Posterior cingulate gyrus (tissue), 11 donors: ENCODE measurements around the gene TTC3.
"Not testable (repeated sequence)": the region's sequence is repeated elsewhere in the genome, so short reads cannot be mapped to it uniquely, and the experiment has no call there.

Source experiments
- DNase-seq, 10 donors: peaks; one replicate each; pipeline versions ENCODE4 v3.0.0 to v3.0.0-alpha.2; 2020 to 2021; ENCODE audit warnings: mixed read lengths in 3 of 10
- intact Hi-C: fragments of 100-400 bp; cut with DNase I; formaldehyde crosslinking; loops from one replicate; pipeline ENCODE4 v1.15.1; 2023

TTC3 gene

GRCh38 chr21:37139154-37139553, 66.1 kb downstream of the TTC3 start:
- intact Hi-C loops, result no loop called here
- DNase-seq, result no peak

GRCh38 chr21:37139902-37140301, 66.8 kb downstream of the TTC3 start:
- intact Hi-C loops, result no loop called here
- no peak for DNase-seq

DNA sequence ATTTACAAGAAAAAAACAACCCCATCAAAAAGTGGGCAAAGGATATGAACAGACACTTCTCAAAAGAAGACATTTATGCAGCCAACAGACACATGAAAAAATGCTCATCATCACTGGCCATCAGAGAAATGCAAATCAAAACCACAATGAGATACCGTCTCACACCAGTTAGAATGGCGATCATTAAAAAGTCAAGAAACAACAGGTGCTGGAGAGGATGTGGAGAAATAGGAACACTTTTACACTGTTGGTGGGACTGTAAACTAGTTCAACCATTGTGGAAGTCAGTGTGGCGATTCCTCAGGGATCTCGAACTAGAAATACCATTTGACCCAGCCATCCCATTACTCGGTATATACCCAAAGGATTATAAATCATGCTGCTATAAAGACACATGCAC, 70.3 kb downstream of the TTC3 start:
- intact Hi-C loops, DNase-seq: not testable (repeated sequence)

DNA sequence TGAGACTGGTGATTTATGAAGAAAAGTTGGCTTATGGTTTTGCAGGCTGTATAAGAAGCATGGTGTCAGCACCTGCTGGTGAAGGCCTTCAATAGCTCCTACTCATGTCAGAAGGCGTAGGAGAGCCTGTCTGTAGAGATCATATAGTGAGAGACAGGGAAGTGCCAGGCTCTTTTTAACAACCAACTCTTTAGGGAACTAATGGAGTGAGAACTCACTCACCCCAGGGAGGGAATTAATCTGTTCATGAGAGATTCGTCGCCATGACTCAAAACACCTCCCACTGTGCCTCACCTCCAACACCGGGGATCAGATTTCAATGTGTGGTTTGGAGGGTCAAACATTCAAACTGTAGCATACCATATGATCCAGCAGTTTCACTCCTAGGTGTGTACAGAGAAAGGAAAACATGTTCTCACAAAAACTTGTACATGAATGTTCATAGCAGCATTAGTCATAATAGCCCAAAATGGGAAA, 72.6 kb downstream of the TTC3 start:
- intact Hi-C loops, result no loop called here
- DNase-seq, result no peak

DNA sequence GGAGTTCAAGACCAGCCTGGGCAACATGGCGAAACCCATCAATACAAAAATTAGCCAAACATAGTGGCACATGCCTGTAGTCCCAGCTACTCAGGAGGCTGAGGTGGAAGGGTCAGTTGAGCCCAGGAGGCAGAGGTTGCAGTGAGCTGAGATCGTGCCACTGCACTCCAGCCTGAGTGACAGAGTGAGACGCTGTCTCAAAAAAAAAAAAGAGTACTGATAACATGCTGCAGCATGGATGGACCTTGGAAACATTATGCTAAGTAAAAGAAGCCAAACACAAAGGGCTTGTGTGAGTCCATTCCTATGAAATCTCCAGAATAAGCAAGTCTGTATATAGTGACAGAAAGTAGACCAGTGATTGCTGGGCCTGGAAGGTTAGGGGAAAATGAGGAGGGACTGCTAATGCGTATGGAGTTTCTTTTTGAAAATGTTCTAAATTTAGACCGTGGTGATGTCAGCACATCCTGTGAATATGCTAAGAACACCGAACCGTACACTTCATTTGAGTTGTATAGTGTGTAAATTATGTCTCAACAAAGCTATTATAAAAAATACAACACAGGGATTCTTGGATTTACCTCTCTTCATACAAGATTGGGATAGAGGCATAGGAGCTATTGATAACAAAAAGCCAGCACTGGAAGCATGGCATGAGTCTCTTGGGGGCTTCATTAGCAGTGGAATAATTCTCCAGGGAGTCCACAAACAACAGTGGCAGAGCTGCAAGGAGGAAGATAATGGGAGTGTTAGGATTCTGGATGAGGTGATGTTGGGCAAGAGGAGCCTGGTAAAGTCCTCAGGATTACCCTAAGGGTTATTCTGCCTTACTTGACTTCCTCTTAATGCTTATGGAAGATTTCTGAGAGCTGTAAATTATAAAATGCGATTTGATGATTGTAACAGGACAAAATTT, 73.5 kb downstream of the TTC3 start:
- intact Hi-C loops, result no loop called here
- no peak for DNase-seq

- intact Hi-C loops, result no loop called here
- DNase-seq, result no peak
These were observed 76.4 kb downstream of the TTC3 start for GRCh38 chr21:37149411-37149810.

DNA sequence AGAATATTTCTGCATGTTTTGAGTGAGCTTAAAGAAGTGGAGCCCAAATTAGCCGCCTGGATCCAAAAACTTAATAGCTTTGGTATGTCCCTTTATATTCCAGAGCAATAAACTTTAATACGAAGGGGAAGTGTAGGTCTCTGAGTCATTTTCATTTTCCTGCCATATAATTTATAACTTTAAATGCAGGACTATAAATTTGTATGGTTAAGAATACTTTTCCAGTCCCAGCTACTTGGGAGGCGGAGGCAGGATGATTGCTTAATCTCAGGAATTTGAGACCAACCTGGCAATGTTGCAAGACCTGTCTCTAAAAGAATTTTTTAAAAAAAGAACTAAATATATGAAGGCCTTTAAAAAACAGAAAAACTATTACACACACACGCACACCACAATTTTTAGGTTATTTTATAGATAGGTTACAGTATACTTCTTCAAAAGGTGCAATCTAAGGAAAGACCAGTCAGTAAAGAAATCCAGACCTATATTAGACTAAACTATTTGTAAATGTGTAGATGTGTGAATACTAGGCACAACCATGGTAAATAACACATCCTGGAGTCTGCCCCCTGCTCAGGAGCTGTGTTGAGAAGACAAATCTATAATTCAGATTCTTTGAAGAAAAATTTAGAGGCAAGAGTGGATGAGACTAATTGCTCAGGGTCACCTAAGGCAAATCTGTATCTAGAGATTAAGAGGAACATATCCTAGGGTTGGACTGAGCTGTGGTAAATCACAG, 80.3 kb downstream of the TTC3 start:
- intact Hi-C loops, result no loop called here
- DNase-seq, result no peak

- DNase-seq, result no peak
- intact Hi-C loops, result no loop called here
These were observed 80.9 kb downstream of the TTC3 start for GRCh38 chr21:37153935-37154350.

DNA sequence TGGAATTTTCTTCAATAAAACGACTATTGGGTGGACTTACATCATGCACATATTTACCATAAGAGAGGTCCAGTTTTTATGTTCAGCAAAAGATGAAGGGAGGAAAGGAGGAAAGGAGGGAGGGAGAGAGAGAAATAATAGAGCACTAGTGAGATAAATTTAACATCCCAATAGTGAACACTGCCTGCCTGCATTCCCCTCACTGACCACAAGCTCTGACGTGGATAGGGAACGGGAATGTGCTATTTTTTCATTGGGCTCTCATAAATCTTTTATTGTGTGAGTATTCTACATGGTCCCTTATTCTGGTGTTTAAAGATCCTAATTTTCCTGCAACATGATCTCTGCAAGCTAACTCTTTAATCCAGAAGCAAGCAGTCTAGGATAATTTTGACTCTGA, 82.1 kb downstream of the TTC3 start:
- DNase-seq, result no peak
- intact Hi-C loops, result no loop called here

DNA sequence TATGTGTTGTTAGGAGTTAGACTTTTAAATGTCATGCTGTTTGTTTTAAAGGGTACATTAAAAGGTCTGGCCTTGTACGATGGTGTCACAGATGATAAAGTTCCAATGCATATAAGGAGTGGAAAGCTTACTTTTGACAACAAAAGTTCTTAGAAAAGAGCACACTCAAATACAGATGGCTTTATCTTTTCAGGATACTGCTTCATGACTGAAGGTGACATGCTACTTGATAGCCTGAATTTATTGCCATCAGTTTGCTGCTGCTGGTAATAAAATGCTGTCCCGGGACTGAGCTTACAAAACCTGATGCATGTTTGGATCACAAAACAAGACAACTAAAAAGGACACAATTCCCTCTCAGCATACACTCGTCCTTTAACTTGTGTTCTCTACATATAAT, 84.9 kb downstream of the TTC3 start:
- DNase-seq, result no peak
- intact Hi-C loops, result no loop called here

- intact Hi-C loops, result no loop called here
- DNase-seq, result no peak
These were observed 86.2 kb downstream of the TTC3 start for GRCh38 chr21:37159053-37159776.

GRCh38 chr21:37159949-37160348, 86.9 kb downstream of the TTC3 start:
- intact Hi-C loops, result no loop called here
- DNase-seq, result no peak

- intact Hi-C loops, result no loop called here
- DNase-seq, result no peak
These were observed 91.7 kb downstream of the TTC3 start for GRCh38 chr21:37164742-37165141.

GRCh38 chr21:37165586-37165985, 92.5 kb downstream of the TTC3 start:
- no peak for DNase-seq
- intact Hi-C loops, result no loop called here

DNA sequence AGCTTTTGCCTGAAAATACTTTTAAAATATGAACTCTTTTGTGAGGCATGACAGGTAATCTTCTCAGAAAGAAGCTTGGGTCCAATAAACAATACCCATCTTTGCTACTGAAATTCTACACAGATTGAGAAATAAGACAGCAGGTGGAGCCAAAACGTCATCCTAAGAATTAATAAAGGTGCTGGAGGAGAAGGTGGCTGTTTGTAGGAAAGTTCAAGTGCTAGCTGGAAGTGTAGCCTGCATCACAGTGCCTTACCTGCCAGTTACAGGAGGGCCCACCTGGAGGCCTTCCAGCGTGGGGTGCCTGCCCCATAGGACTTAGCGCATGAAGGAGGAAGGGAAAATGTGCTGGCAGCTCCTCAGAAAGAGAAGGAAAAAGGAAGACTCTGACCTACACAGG, 93.7 kb downstream of the TTC3 start:
- intact Hi-C loops, result no loop called here
- peak in 1 of 10 donors; percentile 55 for DNase-seq

GRCh38 chr21:37168666-37169065, 95.6 kb downstream of the TTC3 start:
- DNase-seq, result peak in 1 of 10 donors; percentile 42
- intact Hi-C loops, result no loop called here

DNA sequence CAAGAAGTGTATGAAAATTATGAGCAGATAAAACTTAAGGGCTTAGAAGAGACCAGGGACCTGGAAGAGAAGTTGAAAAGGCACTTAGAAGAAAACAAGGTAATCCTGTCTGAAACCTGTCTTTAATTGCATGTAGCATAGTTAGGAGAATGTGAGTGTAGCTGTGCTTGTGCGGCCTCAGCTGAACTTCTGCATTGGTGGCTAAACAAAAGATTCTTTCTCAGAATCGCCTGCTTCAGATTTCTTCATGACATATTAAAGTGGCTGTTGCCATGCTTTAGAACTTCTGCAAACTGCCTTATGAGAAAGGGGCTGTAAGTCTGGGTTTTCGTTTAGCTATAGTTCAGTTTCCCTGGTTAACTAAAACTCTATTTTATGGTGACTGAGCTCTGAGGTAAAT, 99.6 kb downstream of the TTC3 start:
- intact Hi-C loops, result no loop called here
- no peak for DNase-seq

GRCh38 chr21:37176716-37177115, 103.7 kb downstream of the TTC3 start:
- intact Hi-C loops, result no loop called here
- no peak for DNase-seq

- intact Hi-C loops, result no loop called here
- no peak for DNase-seq
These were observed 108.0 kb downstream of the TTC3 start for GRCh38 chr21:37181059-37181458.

DNA sequence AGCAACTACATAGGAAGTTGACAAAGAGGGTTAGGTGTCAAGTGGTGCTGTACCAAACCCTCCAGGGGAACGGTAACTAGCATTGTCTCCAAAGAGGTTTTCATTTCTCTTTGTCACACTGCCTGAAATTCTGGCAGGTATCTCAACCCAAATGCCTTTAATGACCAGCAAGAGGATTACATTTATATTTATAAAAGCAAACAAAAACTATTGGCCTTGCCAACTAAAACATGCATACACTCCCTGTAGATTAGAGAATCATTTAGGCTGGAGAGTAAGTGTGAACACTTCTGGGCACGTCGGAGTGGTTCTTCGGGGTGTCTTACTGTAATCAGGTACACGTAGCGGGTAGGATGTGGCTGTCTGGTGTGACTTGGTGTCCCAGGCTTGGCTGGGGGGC, 109.2 kb downstream of the TTC3 start:
- intact Hi-C loops, result no loop called here

GRCh38 chr21:37183749-37184148, 110.7 kb downstream of the TTC3 start:
- DNase-seq, result no peak
- intact Hi-C loops, result no loop called here

More for the DNA sequence above, 109.2 kb downstream of the TTC3 start:
- DNase-seq, result no peak
